WTC11 (cell line): ENCODE measurements around the gene TNNT3.

Experiments used
- CBFB ChIP-seq: sonication (generic); formaldehyde crosslinking; IDR thresholded peaks from 2 replicates; pipeline ENCODE4 v1.8.1; 2022; ENCODE audit warnings: mild to moderate bottlenecking, low read depth, missing genetic modification reagents
- GABPB1 ChIP-seq: sonication (generic); formaldehyde crosslinking; IDR thresholded peaks from 2 replicates; pipeline ENCODE4 v1.8.1; 2023; ENCODE audit warnings: mild to moderate bottlenecking, missing genetic modification reagents
- NR2C2 ChIP-seq: sonication (generic); formaldehyde crosslinking; IDR thresholded peaks from 2 replicates; pipeline ENCODE4 v1.8.0; 2022; ENCODE audit warnings: mild to moderate bottlenecking, missing genetic modification reagents
- SP1 ChIP-seq: sonication (generic); formaldehyde crosslinking; conservative IDR thresholded peaks from 2 replicates; pipeline ENCODE4 v1.8.1; 2022; ENCODE audit warnings: missing genetic modification reagents
- TCF7 ChIP-seq: sonication (generic); formaldehyde crosslinking; IDR thresholded peaks from 2 replicates; pipeline ENCODE4 v1.8.0; 2022; ENCODE audit warnings: mild to moderate bottlenecking, low read depth, missing genetic modification reagents, moderate library complexity
- TEAD4 ChIP-seq: sonication (generic); formaldehyde crosslinking; IDR thresholded peaks from 2 replicates; pipeline ENCODE4 v1.8.0; 2022; ENCODE audit warnings: mild to moderate bottlenecking, missing genetic modification reagents
- ZNF232 ChIP-seq: sonication (generic); formaldehyde crosslinking; IDR thresholded peaks from 2 replicates; pipeline ENCODE4 v1.8.0; 2022; ENCODE audit warnings: mild to moderate bottlenecking, missing genetic modification reagents
- TF ChIP-seq, protein P1 (sequence below): fragments of 200-600 bp; IDR thresholded peaks from 2 replicates; pipeline ENCODE4 v1.8.0; 2022; ENCODE audit warnings: antibody characterized with exemption
- TF ChIP-seq, protein P2 (sequence below): sonication (generic); formaldehyde crosslinking; IDR thresholded peaks from 2 replicates; pipeline ENCODE4 v1.8.1; 2022; ENCODE audit warnings: low read depth, missing genetic modification reagents, borderline replicate concordance
- TF ChIP-seq, protein P3 (sequence below): sonication (generic); formaldehyde crosslinking; IDR thresholded peaks from 2 replicates; pipeline ENCODE4 v1.8.1; 2022; ENCODE audit warnings: missing genetic modification reagents, borderline replicate concordance
- TF ChIP-seq, protein P4 (sequence below): sonication (generic); formaldehyde crosslinking; IDR thresholded peaks from 2 replicates; pipeline ENCODE4 v1.8.1; 2023; ENCODE audit warnings: mild to moderate bottlenecking, moderate library complexity, missing genetic modification reagents
- TF ChIP-seq, protein P5 (sequence below): sonication (generic); formaldehyde crosslinking; IDR thresholded peaks from 2 replicates; pipeline ENCODE4 v1.8.0; 2022; ENCODE audit warnings: mild to moderate bottlenecking, missing genetic modification reagents

DNA sequence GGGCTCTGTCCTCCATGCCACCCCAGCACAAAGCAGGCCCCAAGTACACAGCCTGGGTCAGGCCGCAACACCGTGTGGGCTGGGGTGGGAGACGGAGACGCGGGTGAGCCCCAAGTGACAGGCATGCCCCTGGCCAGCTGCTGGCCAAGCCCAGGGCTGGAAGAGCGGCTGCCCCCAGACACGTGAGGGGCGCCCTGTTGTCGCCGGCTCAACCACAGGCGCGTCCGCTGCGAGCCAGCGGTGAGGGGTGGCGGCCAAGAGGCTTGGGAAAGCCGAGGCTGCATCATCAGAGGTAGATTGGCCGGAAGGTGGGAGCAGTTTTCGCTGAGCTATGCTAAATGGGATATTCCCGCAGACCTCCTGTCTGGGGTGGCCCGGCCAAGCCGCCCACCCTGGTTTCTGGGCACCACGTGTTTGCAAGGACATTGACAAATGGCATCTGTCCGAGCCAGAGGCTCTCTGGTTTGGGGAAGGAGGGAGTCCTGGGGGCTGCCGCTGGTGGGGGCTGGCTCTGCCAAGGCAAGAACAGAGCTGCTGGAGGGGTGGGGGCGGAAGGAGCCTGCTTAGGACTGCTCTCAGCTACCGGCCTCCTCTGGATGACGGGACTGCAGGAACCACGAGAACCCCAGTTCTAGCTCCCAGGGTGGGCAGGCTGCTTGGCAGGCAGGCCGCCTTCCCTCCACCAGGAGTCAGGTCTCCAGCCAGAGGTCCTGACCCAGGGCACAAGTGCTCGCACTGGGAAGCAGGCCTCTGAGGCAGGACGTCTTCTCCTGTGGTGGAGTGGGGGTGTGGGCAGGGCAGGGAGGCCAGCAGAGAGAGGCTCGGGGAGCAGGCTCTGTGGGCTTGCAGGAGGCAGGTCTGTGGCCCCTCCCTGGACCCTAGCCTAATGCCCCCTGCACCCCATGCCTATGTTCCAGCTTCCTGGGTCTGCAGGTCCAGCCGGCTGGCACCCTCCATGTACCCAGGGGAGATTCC, 28.4 kb upstream of the TNNT3 start:
- TF ChIP-seq, protein P1, sequence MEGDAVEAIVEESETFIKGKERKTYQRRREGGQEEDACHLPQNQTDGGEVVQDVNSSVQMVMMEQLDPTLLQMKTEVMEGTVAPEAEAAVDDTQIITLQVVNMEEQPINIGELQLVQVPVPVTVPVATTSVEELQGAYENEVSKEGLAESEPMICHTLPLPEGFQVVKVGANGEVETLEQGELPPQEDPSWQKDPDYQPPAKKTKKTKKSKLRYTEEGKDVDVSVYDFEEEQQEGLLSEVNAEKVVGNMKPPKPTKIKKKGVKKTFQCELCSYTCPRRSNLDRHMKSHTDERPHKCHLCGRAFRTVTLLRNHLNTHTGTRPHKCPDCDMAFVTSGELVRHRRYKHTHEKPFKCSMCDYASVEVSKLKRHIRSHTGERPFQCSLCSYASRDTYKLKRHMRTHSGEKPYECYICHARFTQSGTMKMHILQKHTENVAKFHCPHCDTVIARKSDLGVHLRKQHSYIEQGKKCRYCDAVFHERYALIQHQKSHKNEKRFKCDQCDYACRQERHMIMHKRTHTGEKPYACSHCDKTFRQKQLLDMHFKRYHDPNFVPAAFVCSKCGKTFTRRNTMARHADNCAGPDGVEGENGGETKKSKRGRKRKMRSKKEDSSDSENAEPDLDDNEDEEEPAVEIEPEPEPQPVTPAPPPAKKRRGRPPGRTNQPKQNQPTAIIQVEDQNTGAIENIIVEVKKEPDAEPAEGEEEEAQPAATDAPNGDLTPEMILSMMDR: no peak
- TF ChIP-seq, protein P2, sequence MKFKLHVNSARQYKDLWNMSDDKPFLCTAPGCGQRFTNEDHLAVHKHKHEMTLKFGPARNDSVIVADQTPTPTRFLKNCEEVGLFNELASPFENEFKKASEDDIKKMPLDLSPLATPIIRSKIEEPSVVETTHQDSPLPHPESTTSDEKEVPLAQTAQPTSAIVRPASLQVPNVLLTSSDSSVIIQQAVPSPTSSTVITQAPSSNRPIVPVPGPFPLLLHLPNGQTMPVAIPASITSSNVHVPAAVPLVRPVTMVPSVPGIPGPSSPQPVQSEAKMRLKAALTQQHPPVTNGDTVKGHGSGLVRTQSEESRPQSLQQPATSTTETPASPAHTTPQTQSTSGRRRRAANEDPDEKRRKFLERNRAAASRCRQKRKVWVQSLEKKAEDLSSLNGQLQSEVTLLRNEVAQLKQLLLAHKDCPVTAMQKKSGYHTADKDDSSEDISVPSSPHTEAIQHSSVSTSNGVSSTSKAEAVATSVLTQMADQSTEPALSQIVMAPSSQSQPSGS (CRISPR knock-in tag): no peak
- TF ChIP-seq TCF7 (CRISPR knock-in tag): no peak
- TF ChIP-seq, protein P3, sequence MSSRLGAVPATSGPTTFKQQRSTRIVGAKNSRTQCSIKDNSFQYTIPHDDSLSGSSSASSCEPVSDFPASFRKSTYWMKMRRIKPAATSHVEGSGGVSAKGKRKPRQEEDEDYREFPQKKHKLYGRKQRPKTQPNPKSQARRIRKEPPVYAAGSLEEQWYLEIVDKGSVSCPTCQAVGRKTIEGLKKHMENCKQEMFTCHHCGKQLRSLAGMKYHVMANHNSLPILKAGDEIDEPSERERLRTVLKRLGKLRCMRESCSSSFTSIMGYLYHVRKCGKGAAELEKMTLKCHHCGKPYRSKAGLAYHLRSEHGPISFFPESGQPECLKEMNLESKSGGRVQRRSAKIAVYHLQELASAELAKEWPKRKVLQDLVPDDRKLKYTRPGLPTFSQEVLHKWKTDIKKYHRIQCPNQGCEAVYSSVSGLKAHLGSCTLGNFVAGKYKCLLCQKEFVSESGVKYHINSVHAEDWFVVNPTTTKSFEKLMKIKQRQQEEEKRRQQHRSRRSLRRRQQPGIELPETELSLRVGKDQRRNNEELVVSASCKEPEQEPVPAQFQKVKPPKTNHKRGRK (CRISPR knock-in tag): no peak
- no peak for TF ChIP-seq SP1 (CRISPR knock-in tag)
- TF ChIP-seq ZNF232 (CRISPR knock-in tag): no peak
- no peak for TF ChIP-seq GABPB1 (CRISPR knock-in tag)
- no peak for TF ChIP-seq NR2C2
- TF ChIP-seq, protein P4, sequence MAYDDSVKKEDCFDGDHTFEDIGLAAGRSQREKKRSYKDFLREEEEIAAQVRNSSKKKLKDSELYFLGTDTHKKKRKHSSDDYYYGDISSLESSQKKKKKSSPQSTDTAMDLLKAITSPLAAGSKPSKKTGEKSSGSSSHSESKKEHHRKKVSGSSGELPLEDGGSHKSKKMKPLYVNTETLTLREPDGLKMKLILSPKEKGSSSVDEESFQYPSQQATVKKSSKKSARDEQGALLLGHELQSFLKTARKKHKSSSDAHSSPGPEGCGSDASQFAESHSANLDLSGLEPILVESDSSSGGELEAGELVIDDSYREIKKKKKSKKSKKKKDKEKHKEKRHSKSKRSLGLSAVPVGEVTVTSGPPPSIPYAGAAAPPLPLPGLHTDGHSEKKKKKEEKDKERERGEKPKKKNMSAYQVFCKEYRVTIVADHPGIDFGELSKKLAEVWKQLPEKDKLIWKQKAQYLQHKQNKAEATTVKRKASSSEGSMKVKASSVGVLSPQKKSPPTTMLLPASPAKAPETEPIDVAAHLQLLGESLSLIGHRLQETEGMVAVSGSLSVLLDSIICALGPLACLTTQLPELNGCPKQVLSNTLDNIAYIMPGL: no peak
- TF ChIP-seq, protein P5, sequence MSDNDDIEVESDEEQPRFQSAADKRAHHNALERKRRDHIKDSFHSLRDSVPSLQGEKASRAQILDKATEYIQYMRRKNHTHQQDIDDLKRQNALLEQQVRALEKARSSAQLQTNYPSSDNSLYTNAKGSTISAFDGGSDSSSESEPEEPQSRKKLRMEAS: no peak
- TF ChIP-seq TEAD4 (CRISPR knock-in tag): no peak
- TF ChIP-seq CBFB: no peak
